H9 (cell line): ENCODE measurements around the gene FAM174C. TPM values are rescaled to one million over a fixed set of nuclear protein-coding genes. Genes with fewer than 3 reads are reported as not detected.

ENCODE experiments used
- DNase-seq: peaks from one replicate; pipeline ENCODE4 v3.0.0-alpha.2; 2017
- H2AFZ ChIP-seq: one replicate; pipeline ENCODE4 v1.6.1; 2013; ENCODE audit warnings: mild to moderate bottlenecking, low read length, control low read depth, moderate library complexity
- H2AK5ac ChIP-seq: 2 replicates; pipeline ENCODE4 v1.6.1; 2013; ENCODE audit warnings: low read length, control low read depth, mixed read lengths; ENCODE audit not compliant: insufficient read length
- H2BK120ac ChIP-seq: one replicate; pipeline ENCODE4 v1.6.1; 2013; ENCODE audit warnings: low read depth, mild to moderate bottlenecking, low read length, control low read depth, inconsistent platforms; ENCODE audit not compliant: poor library complexity, severe bottlenecking
- H2BK12ac ChIP-seq: 2 replicates; pipeline ENCODE4 v1.6.1; 2013; ENCODE audit warnings: low read length, control low read depth, mixed read lengths, low read depth; ENCODE audit not compliant: insufficient read length
- H2BK15ac ChIP-seq: 2 replicates; pipeline ENCODE4 v1.6.1; 2013; ENCODE audit warnings: low read depth, low read length, control low read depth
- H2BK20ac ChIP-seq: one replicate; pipeline ENCODE4 v1.6.1; 2013; ENCODE audit warnings: low read depth, mild to moderate bottlenecking, low read length, control low read depth, inconsistent platforms; ENCODE audit not compliant: poor library complexity, severe bottlenecking
- H2BK5ac ChIP-seq: 2 replicates; pipeline ENCODE4 v1.6.1; 2013; ENCODE audit warnings: low read length, control low read depth, mixed read lengths; ENCODE audit not compliant: insufficient read length
- H3K14ac ChIP-seq: 2 replicates; pipeline ENCODE4 v1.6.1; 2013; ENCODE audit warnings: low read length, control low read depth; ENCODE audit not compliant: insufficient read depth
- H3K18ac ChIP-seq: 2 replicates; pipeline ENCODE4 v1.6.1; 2013; ENCODE audit warnings: low read depth, mild to moderate bottlenecking, mixed read lengths, low read length, control low read depth; ENCODE audit not compliant: insufficient read length
- H3K23ac ChIP-seq: 2 replicates; pipeline ENCODE4 v1.6.1; 2013; ENCODE audit warnings: low read length, control low read depth, mixed read lengths, low read depth; ENCODE audit not compliant: insufficient read length
- H3K23me2 ChIP-seq: 2 replicates; pipeline ENCODE4 v1.6.1; 2013; ENCODE audit warnings: low read depth, mild to moderate bottlenecking, mixed read lengths, low read length, control low read depth; ENCODE audit not compliant: insufficient read length, poor library complexity, severe bottlenecking
- H3K27ac ChIP-seq: 2 replicates; pipeline ENCODE4 v1.5.1; 2013; ENCODE audit warnings: low read length, control low read depth, mixed read lengths, low read depth; ENCODE audit not compliant: insufficient read length
- H3K27me3 ChIP-seq: 2 replicates; pipeline ENCODE4 v1.6.1; 2013; ENCODE audit warnings: low read length, control low read depth, inconsistent platforms; ENCODE audit not compliant: insufficient read depth
- H3K4ac ChIP-seq: 2 replicates; pipeline ENCODE4 v1.6.1; 2013; ENCODE audit warnings: low read depth, mild to moderate bottlenecking, control low read depth, inconsistent platforms, low read length, moderate library complexity
- H3K4me1 ChIP-seq: 2 replicates; pipeline ENCODE4 v1.6.1; 2013; ENCODE audit warnings: low read length, control low read depth, inconsistent platforms; ENCODE audit not compliant: insufficient read depth
- H3K4me2 ChIP-seq: 2 replicates; pipeline ENCODE4 v1.6.1; 2013; ENCODE audit warnings: low read length, control low read depth, mixed read lengths; ENCODE audit not compliant: insufficient read length, insufficient read depth
- H3K56ac ChIP-seq: 2 replicates; pipeline ENCODE4 v1.6.1; 2013; ENCODE audit warnings: low read depth, mild to moderate bottlenecking, mixed read lengths, low read length, control low read depth; ENCODE audit not compliant: insufficient read length
- H3K79me1 ChIP-seq: 2 replicates; pipeline ENCODE4 v1.6.1; 2013; ENCODE audit warnings: low read depth, mild to moderate bottlenecking, moderate library complexity, low read length, control low read depth, inconsistent platforms; ENCODE audit not compliant: insufficient read depth, poor library complexity, severe bottlenecking
- H3K79me2 ChIP-seq: 2 replicates; pipeline ENCODE4 v1.6.1; 2013; ENCODE audit warnings: low read length, control low read depth, inconsistent platforms; ENCODE audit not compliant: insufficient read depth
- H3K9ac ChIP-seq: 2 replicates; pipeline ENCODE4 v1.6.1; 2013; ENCODE audit warnings: low read length, control low read depth, mixed read lengths; ENCODE audit not compliant: insufficient read length; ENCODE audit errors: extremely low read depth
- H3K9me3 ChIP-seq: one replicate; pipeline ENCODE4 v1.6.1; 2013; ENCODE audit warnings: low read depth, low read length, inconsistent platforms; ENCODE audit not compliant: control insufficient read depth
- H3T11ph ChIP-seq: one replicate; pipeline ENCODE4 v1.6.1; 2013; ENCODE audit warnings: mild to moderate bottlenecking, low read length, control low read depth, inconsistent platforms
- H4K20me1 ChIP-seq: one replicate; pipeline ENCODE4 v1.6.1; 2013; ENCODE audit not compliant: control insufficient read depth, insufficient read length, insufficient read depth
- H4K5ac ChIP-seq: 2 replicates; pipeline ENCODE4 v1.6.1; 2013; ENCODE audit warnings: low read depth, mild to moderate bottlenecking, mixed read lengths, low read length, control low read depth; ENCODE audit not compliant: insufficient read length
- H4K8ac ChIP-seq: replicated peaks from 2 replicates; pipeline ENCODE4 v1.6.1; 2013; ENCODE audit warnings: low read length, control low read depth, mixed read lengths, low read depth; ENCODE audit not compliant: insufficient read length
- H4K91ac ChIP-seq: 2 replicates; pipeline ENCODE4 v1.6.1; 2013; ENCODE audit warnings: low read depth, mild to moderate bottlenecking, moderate library complexity, mixed read lengths, low read length, control low read depth; ENCODE audit not compliant: insufficient read length
- H3K27ac Mint-ChIP-seq, 3 experiments: 2 replicates in 2 of 3; 3 replicates in 1 of 3; pipeline ENCODE4 v1.8.0; 2020 to 2021; ENCODE audit warnings: mixed read lengths in 3 of 3, mild to moderate bottlenecking in 1 of 3, moderate library complexity in 1 of 3
- H3K27me3 Mint-ChIP-seq: 2 replicates; pipeline ENCODE4 v1.8.0; 2021; ENCODE audit warnings: low read depth, mild to moderate bottlenecking, moderate library complexity, mixed read lengths
- H3K36me3 Mint-ChIP-seq, 3 experiments: 2 replicates in 2 of 3; 3 replicates in 1 of 3; pipeline ENCODE4 v1.8.0; 2020 to 2021; ENCODE audit warnings: low read depth in 3 of 3, mixed read lengths in 3 of 3; ENCODE audit not compliant: insufficient read depth in 1 of 3
- H3K4me1 Mint-ChIP-seq, 2 experiments: 2 replicates each; pipeline ENCODE4 v1.8.0; 2020; ENCODE audit warnings: mixed read lengths in 2 of 2
- H3K4me3 Mint-ChIP-seq, 2 experiments: 2 replicates in 1 of 2; 3 replicates in 1 of 2; pipeline ENCODE4 v1.8.0; 2020 to 2021; ENCODE audit warnings: mild to moderate bottlenecking in 2 of 2, mixed read lengths in 2 of 2, moderate library complexity in 1 of 2
- H3K9me3 Mint-ChIP-seq, 2 experiments: 2 replicates in 1 of 2; 3 replicates in 1 of 2; pipeline ENCODE4 v1.8.0; 2020; ENCODE audit warnings: mild to moderate bottlenecking in 2 of 2, mixed read lengths in 2 of 2, moderate library complexity in 1 of 2
- CTCF ChIP-seq: fragments of 200-600 bp; sonication (generic); conservative IDR thresholded peaks from 3 replicates; pipeline ENCODE4 v1.8.0; 2021; ENCODE audit warnings: antibody characterized with exemption, mild to moderate bottlenecking
- WGBS: extraction: QIAGEN DNeasy Blood & Tissue Kit; methylation state at CpG from one replicate; pipeline ENCODE4 v1.1.7; 2013; ENCODE audit warnings: missing lambda C conversion rate, low lambda C conversion rate, mixed read lengths; ENCODE audit not compliant: insufficient read length; ENCODE audit errors: extremely low coverage; 5-methylcytosine and 5-hydroxymethylcytosine counted together
- total RNA-seq: library from RNA; stranded (reverse); gene quantifications from 2 replicates; pipeline ENCODE4 v1.2.1, GENCODE V29; 2021

The FAM174C gene
- total RNA-seq, 1 experiment from 2014 or later, result 63.0 TPM

- Mint-ChIP-seq H3K27ac (no peak overlapping the region), H3K4me1 (peaks cover 0 to 11% of the 10 kb centered on the region in 2 experiments; a peak in 2 of 4 replicates), H3K9me3 (no peaks in the 10 kb centered on the region; a peak in 1 of 5 replicates), H3K27me3 (peaks cover 31% of the 10 kb centered on the region), H3K4me3 (no peak overlapping the region), H3K36me3 (no peaks in the 10 kb centered on the region)
- H2BK5ac ChIP-seq, result no peak overlapping the region
- no peaks in the 10 kb centered on the region for H3K4me1 ChIP-seq
- H3K18ac ChIP-seq, result no peak overlapping the region
- H2BK20ac ChIP-seq, result no peak overlapping the region
- no peak overlapping the region for H3K56ac ChIP-seq
- no peaks in the 10 kb centered on the region for H3K79me2 ChIP-seq
- H2BK120ac ChIP-seq, result no peak overlapping the region
- no peak for DNase-seq
- H4K20me1 ChIP-seq, result no peaks in the 10 kb centered on the region
- no peak overlapping the region for H3K4me2 ChIP-seq
- peaks cover 5% of the 10 kb centered on the region for H3K23me2 ChIP-seq
- H3K79me1 ChIP-seq, result no peaks in the 10 kb centered on the region
- no peak overlapping the region for H2AFZ ChIP-seq
- no peaks in the 10 kb centered on the region for H3K27me3 ChIP-seq
- H3K23ac ChIP-seq, result no peak overlapping the region
- no CpG with 5 or more reads among the region's 32 CpGs for WGBS
- no peak overlapping the region for H3K27ac ChIP-seq
- no peak overlapping the region for H2AK5ac ChIP-seq
- no peak overlapping the region for H3K4ac ChIP-seq
- no peak overlapping the region for H3K9ac ChIP-seq
- no peak overlapping the region for H4K5ac ChIP-seq
- H4K8ac ChIP-seq, result no peak overlapping the region
- H2BK12ac ChIP-seq, result no peak overlapping the region
- no peaks in the 10 kb centered on the region for H3K9me3 ChIP-seq
- H3T11ph ChIP-seq, result no peak overlapping the region
- H3K14ac ChIP-seq, result no peak overlapping the region
- no peak overlapping the region for H4K91ac ChIP-seq
- H2BK15ac ChIP-seq, result no peak overlapping the region
- TF ChIP-seq CTCF, result no peak
These were observed 38.6 kb downstream of the FAM174C start for GRCh38 chr19:1313695-1314613.
